Spleen (tissue), 11 donors: ENCODE results near the gene HABP2. TPM values are rescaled to one million over a fixed set of nuclear protein-coding genes. Genes with fewer than 3 reads are reported as not detected.

Experiments
- DNase-seq: peaks from one replicate; pipeline ENCODE4 v3.0.0-alpha.2; 2020
- H3K27ac ChIP-seq, 8 donors: fragments of 200-600 bp; sonication (generic) in 7 of 8; 1 replicate in 4 of 8; 2 replicates in 4 of 8; pipeline versions ENCODE4 v1.5.0 to v1.8.0; 2016 to 2021; ENCODE audit warnings: inconsistent platforms in 4 of 8, mild to moderate bottlenecking in 4 of 8, moderate library complexity in 1 of 8
- H3K27me3 ChIP-seq, 7 donors: fragments of 200-600 bp; sonication (generic) in 6 of 7; replicated peaks in 1 of 7; 1 replicate in 4 of 7; 2 replicates in 3 of 7; pipeline versions ENCODE4 v1.5.0 to v1.8.0; 2016 to 2021; ENCODE audit warnings: inconsistent platforms in 3 of 7, mild to moderate bottlenecking in 1 of 7
- H3K36me3 ChIP-seq, 6 donors: fragments of 200-600 bp; sonication (generic) in 5 of 6; 1 replicate in 4 of 6; 2 replicates in 2 of 6; pipeline versions ENCODE4 v1.5.0 to v1.8.0; 2016 to 2021; ENCODE audit warnings: inconsistent platforms in 2 of 6
- H3K4me1 ChIP-seq, 6 donors: fragments of 200-600 bp; sonication (generic) in 5 of 6; 1 replicate in 3 of 6; 2 replicates in 3 of 6; pipeline versions ENCODE4 v1.5.0 to v1.8.0; 2016 to 2021; ENCODE audit warnings: inconsistent platforms in 3 of 6
- H3K4me3 ChIP-seq, 8 donors: fragments of 200-600 bp; sonication (generic) in 7 of 8; 1 replicate in 4 of 8; 2 replicates in 4 of 8; pipeline versions ENCODE4 v1.5.0 to v1.8.0; 2016 to 2021; ENCODE audit warnings: inconsistent platforms in 4 of 8, mild to moderate bottlenecking in 4 of 8, moderate library complexity in 2 of 8
- H3K9me3 ChIP-seq, 8 donors: fragments of 200-600 bp; sonication (generic) in 7 of 8; 1 replicate in 4 of 8; 2 replicates in 4 of 8; pipeline versions ENCODE4 v1.5.0 to v1.8.0; 2016 to 2021; ENCODE audit warnings: inconsistent platforms in 4 of 8
- POLR2A ChIP-seq, 3 donors: fragments of 450-650 bp; IDR thresholded peaks; one replicate each; pipeline ENCODE4 v1.5.1; 2017; ENCODE audit warnings: antibody characterized with exemption in 3 of 3, mild to moderate bottlenecking in 1 of 3
- POLR2AphosphoS5 ChIP-seq, 3 donors: sonication (generic); formaldehyde crosslinking; IDR thresholded peaks; one replicate each; pipeline ENCODE4 v1.5.1; 2017; ENCODE audit warnings: antibody characterized with exemption in 3 of 3
- WGBS, 5 donors: extraction: QIAGEN DNeasy Blood & Tissue Kit in 3 of 5; methylation state at CpG; one replicate each; pipeline versions ENCODE4 v1.1.5 to v1.1.7; 2013 to 2018; 5-methylcytosine and 5-hydroxymethylcytosine counted together
- intact Hi-C: fragments of 100-400 bp; cut with DNase I; formaldehyde crosslinking; loops from one replicate; pipeline ENCODE4 v1.15.0; 2023; ENCODE audit warnings: low total_unique reads
- polyA plus RNA-seq, 3 donors: library from polyadenylated mRNA; stranded (reverse); fragments of 200-250 nt; gene quantifications; one replicate each; pipeline ENCODE4 v1.2.1, GENCODE V29; 2013
- total RNA-seq, 7 donors: library from RNA; depleted of rRNA in 3 of 7; stranded (reverse); fragments of >200 nt in 3 of 7; fragmentation: NEBNext Ultra II Directional in 4 of 7; extraction: Animal tissue kit (Norgen Biotek cat#: 25700) in 4 of 7; gene quantifications; one replicate each; pipeline versions ENCODE4 v1.1.0 to v1.2.1, GENCODE V29; 2016 to 2021
- TF ChIP-seq, protein P1 (sequence below), 11 experiments: fragments of 200-600 bp in 7 of 11; fragments of 450-650 bp in 4 of 11; sonication (generic) in 4 of 11; IDR thresholded peaks in 8 of 11; conservative IDR thresholded peaks in 3 of 11; 1 replicate in 7 of 11; 2 replicates in 4 of 11; pipeline versions ENCODE4 v1.4.0 to v1.8.0; 2016 to 2021; ENCODE audit warnings: antibody characterized with exemption in 11 of 11, inconsistent platforms in 4 of 11, mild to moderate bottlenecking in 1 of 11
- donor health status: healthy with polysubstance abuse.
- donor health status: DM: no; HTN: no; CAD: no; lungs with moderate emphysema.
- donor health status: DM: no; HTN: no; CAD: no.
- donor health status: Bipolar disorder and iron deficiency.
- donor health status: healthy.
- donor health status: DM: no; HTN: no; CAD: no.
- donor health status: DM: yes; HTN: yes; CAD: no.

The HABP2 gene
- total and polyA plus RNA-seq, 10 donors, result not detected

DNA sequence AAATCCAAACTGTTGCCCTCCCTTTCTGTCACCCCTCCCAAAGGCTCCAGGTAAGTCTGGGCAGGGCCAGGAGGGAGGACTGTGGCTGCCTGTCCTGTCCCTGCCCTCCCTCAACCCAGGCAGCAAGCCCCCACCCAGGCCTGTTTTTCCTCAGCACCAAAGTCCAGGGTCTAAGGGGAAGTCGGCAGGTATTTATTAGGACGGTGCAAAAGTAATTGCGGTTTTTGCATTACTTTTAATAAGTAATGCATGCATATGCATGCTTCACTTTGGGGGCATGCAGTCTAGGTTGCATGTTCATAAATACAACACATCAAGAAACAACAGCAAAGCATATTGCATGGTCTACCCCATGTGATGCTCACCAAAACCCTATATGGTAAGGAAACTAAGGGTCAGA lies 15.2 kb upstream of the HABP2 start:
- H3K4me1 ChIP-seq, result no peaks in the 10 kb centered on the region
- no peak for TF ChIP-seq POLR2AphosphoS5 (IDR thresholded peaks at IDR 0.05)
- no peaks in the 10 kb centered on the region for H3K36me3 ChIP-seq
- no peak overlapping the region for H3K4me3 ChIP-seq
- H3K27me3 ChIP-seq, result peaks cover 0 to 16% (median 0%) of the 10 kb centered on the region in 7 donors
- no peak for DNase-seq
- no peak overlapping the region for H3K27ac ChIP-seq
- intact Hi-C loops, result no loop called here
- no peaks in the 10 kb centered on the region for H3K9me3 ChIP-seq
- WGBS, 5 donors, result 91 to 96% (median 93%) methylated on average over 3 of the region's 3 CpGs

DNA sequence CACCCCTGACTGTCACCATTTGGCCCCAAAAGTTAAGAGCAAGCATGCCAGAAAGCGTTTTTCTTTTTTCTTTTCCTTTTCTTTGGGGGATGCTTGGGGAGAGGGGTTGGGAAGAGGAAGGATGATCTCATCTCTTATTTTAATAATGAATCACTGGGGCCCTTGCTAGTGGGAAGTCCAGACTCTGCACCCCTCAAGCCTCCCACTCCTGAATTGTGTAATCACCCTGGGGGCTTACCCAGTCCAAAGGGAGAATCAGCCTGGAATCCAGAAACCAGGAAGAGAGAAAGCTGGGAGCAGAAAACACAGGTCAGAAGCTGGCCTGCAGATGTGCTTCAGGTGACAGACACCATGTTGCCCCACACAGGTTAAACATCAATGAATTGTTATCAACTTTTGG lies 14.7 kb upstream of the HABP2 start:
- peaks cover 0 to 16% (median 0%) of the 10 kb centered on the region in 7 donors for H3K27me3 ChIP-seq
- TF ChIP-seq POLR2AphosphoS5 (IDR thresholded peaks at IDR 0.05) (no peak), POLR2A (IDR thresholded peaks at IDR 0.05) (no peak)
- TF ChIP-seq, protein P1, sequence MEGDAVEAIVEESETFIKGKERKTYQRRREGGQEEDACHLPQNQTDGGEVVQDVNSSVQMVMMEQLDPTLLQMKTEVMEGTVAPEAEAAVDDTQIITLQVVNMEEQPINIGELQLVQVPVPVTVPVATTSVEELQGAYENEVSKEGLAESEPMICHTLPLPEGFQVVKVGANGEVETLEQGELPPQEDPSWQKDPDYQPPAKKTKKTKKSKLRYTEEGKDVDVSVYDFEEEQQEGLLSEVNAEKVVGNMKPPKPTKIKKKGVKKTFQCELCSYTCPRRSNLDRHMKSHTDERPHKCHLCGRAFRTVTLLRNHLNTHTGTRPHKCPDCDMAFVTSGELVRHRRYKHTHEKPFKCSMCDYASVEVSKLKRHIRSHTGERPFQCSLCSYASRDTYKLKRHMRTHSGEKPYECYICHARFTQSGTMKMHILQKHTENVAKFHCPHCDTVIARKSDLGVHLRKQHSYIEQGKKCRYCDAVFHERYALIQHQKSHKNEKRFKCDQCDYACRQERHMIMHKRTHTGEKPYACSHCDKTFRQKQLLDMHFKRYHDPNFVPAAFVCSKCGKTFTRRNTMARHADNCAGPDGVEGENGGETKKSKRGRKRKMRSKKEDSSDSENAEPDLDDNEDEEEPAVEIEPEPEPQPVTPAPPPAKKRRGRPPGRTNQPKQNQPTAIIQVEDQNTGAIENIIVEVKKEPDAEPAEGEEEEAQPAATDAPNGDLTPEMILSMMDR (IDR thresholded peaks at IDR 0.05 in 8 of 11, conservative IDR thresholded peaks at IDR 0.05 in 3 of 11), result no peak
- H3K4me3 ChIP-seq, result no peak overlapping the region
- H3K9me3 ChIP-seq, result no peaks in the 10 kb centered on the region
- no peak for DNase-seq
- H3K27ac ChIP-seq, result no peak overlapping the region
- no peaks in the 10 kb centered on the region for H3K36me3 ChIP-seq
- WGBS, 5 donors, result 64 to 96% (median 77%) methylated on average over 1 of the region's 1 CpG
- no peaks in the 10 kb centered on the region for H3K4me1 ChIP-seq
- intact Hi-C loops, result no loop called here

- H3K4me1 ChIP-seq, result no peaks in the 10 kb centered on the region
- TF ChIP-seq POLR2A (IDR thresholded peaks at IDR 0.05), result no peak
- TF ChIP-seq, protein P1 (IDR thresholded peaks at IDR 0.05 in 8 of 11, conservative IDR thresholded peaks at IDR 0.05 in 3 of 11), result no peak
- TF ChIP-seq POLR2AphosphoS5 (IDR thresholded peaks at IDR 0.05), result no peak
- no peaks in the 10 kb centered on the region for H3K9me3 ChIP-seq
- no peak for DNase-seq
- no peak overlapping the region for H3K4me3 ChIP-seq
- H3K36me3 ChIP-seq, result no peaks in the 10 kb centered on the region
- intact Hi-C loops, result no loop called here
- 67 to 85% (median 77%) methylated on average over 7 of the region's 7 CpGs for WGBS, 5 donors
- H3K27me3 ChIP-seq, result peaks cover 0 to 2% (median 0%) of the 10 kb centered on the region in 7 donors
- H3K27ac ChIP-seq, result no peak overlapping the region
Observed at GRCh38 chr10:113539789-113540188, 13.1 kb upstream of the HABP2 start.

DNA sequence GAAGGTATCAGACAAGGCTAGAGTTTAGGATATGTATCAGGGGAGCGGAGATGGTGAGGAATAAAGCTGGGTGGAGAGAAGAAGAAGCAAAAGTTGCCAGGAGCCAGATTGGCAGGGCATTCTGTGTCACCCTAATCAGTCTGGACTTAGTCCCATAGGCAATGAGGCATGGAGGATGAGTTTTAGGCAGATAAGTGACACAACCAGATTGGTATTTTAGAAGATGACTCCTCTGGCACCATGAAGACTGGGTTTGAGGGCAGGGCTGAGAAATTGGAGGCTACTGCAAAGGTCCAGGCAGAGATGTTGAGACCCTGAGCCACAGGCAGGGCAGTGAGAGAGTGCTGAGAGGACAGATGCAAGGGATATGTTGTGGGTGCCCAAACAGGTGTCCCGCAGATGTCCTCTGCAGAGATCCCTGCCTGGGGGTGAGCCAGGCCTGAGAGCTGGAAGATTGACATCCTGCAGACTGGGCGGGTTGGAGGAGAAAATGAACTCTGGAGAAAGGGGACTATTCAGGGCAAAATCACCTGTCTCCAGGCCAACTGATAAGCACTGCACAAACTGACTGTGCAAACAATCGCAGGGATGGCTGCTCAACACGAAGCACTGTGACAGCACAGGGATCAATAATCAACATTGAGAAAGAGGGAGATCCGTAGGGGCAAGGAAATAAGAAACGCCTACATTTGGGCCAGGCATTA lies 11.9 kb upstream of the HABP2 start:
- Histone ChIP-seq H3K4me1 (no peaks in the 10 kb centered on the region), H3K27me3 (no peaks in the 10 kb centered on the region), H3K36me3 (no peaks in the 10 kb centered on the region), H3K4me3 (no peak overlapping the region), H3K9me3 (no peaks in the 10 kb centered on the region), H3K27ac (no peak overlapping the region)
- no peak for TF ChIP-seq POLR2A (IDR thresholded peaks at IDR 0.05)
- TF ChIP-seq POLR2AphosphoS5 (IDR thresholded peaks at IDR 0.05), result no peak
- DNase-seq, result no peak
- intact Hi-C loops, result no loop called here
- 86 to 96% (median 89%) methylated on average over 7 of the region's 7 CpGs for WGBS, 5 donors

DNA sequence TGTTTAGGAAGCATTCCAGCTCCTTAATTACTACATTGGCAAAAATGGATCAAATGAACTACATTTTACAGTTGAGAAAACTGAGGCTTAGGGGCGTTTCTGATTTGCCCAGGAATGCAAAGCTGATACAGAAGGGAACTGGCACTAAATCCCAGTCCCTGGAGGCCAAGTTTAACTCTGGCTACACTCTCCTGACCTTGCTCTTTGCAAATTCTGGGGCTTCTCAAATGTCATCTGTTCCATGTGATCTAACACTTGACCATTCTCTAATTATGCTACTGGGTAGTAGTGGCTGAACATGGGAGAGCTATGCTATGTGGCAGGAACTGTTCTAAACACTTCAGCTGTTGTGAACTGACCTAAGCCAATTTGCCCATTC lies 11.3 kb upstream of the HABP2 start:
- TF ChIP-seq POLR2A (IDR thresholded peaks at IDR 0.05) (no peak), POLR2AphosphoS5 (IDR thresholded peaks at IDR 0.05) (no peak)
- TF ChIP-seq, protein P1 (IDR thresholded peaks at IDR 0.05 in 8 of 11, conservative IDR thresholded peaks at IDR 0.05 in 3 of 11), result no peak
- intact Hi-C loops, result no loop called here
- 56 to 71% (median 68%) methylated on average over 1 of the region's 1 CpG for WGBS, 5 donors
- Histone ChIP-seq H3K4me1 (no peaks in the 10 kb centered on the region), H3K9me3 (no peaks in the 10 kb centered on the region), H3K27me3 (no peaks in the 10 kb centered on the region), H3K27ac (no peak overlapping the region), H3K4me3 (no peak overlapping the region), H3K36me3 (no peaks in the 10 kb centered on the region)
- DNase-seq, result no peak
